HepG2 (cell line): ENCODE results near the gene ADAMTSL3. TPM values are rescaled to one million over a fixed set of nuclear protein-coding genes. Genes with fewer than 3 reads are reported as not detected.

ENCODE experiments used
- ATAC-seq: fragments of 200-7000 bp; cut with Tn5 transposase; 3 replicates; pipeline ENCODE4 v1.9.1; 2020; ENCODE audit warnings: mild to moderate bottlenecking, moderate library complexity
- BruUV-seq: library from RNA; stranded (reverse); fragments of 400-500 nt; replicated peaks from 2 replicates; lab custom pipeline; 2021; lab: Mats Ljungman, UMichigan
- CTCF ChIA-PET: fragments of 300-600 bp; formaldehyde crosslinking; extraction: SDS; loops from one replicate; lab custom pipeline; 2021; ENCODE audit warnings: low total read pairs, inconsistent platforms, low intra/inter-chr PET ratio; lab: Yijun Ruan, JAX
- POLR2A ChIA-PET: fragments of 350-600 bp; sonication (Branson Sonifier 250); formaldehyde crosslinking; loops from one replicate; lab custom pipeline; 2020; ENCODE audit warnings: antibody characterized with exemption, inconsistent platforms; lab: Yijun Ruan, JAX
- DNase-seq: peaks from one replicate; pipeline ENCODE4 v3.0.0-alpha.2; 2015; ENCODE audit warnings: low spot score
- FAIRE-seq: peaks from 3 replicates; lab custom pipeline; 2011; peaks lifted over from hg19 to GRCh38; lab: Jason Lieb, UNC
- H2AFZ ChIP-seq: one replicate; pipeline ENCODE4 v1.6.1; 2011; ENCODE audit warnings: low read length, inconsistent platforms
- H3K27ac ChIP-seq: fragments of 300-600 bp; 3 replicates; pipeline ENCODE4 v1.8.0; 2011; ENCODE audit warnings: mixed run types, mild to moderate bottlenecking, mixed read lengths, low read length, inconsistent platforms; ENCODE audit not compliant: insufficient read depth; ENCODE audit errors: extremely low read length
- H3K27me3 ChIP-seq, 2 experiments: fragments of 200-600 bp in 1 of 2; 2 replicates in 1 of 2; 3 replicates in 1 of 2; pipeline versions ENCODE4 v1.6.0 to v1.8.0; 2011; ENCODE audit warnings: low read length in 2 of 2, mild to moderate bottlenecking in 2 of 2, moderate library complexity in 2 of 2, inconsistent platforms in 1 of 2; ENCODE audit not compliant: insufficient read depth in 2 of 2, control insufficient read depth in 1 of 2
- H3K36me3 ChIP-seq, 2 experiments: fragments of 200-600 bp in 1 of 2; replicated peaks in 1 of 2; 2 replicates in 1 of 2; 3 replicates in 1 of 2; pipeline versions ENCODE4 v1.5.1 to v1.8.0; 2011; ENCODE audit warnings: low read length in 2 of 2, inconsistent platforms in 1 of 2; ENCODE audit not compliant: insufficient read depth in 2 of 2, control insufficient read depth in 1 of 2
- H3K4me1 ChIP-seq: 2 replicates; pipeline ENCODE4 v1.5.1; 2012; ENCODE audit warnings: low read length, inconsistent platforms; ENCODE audit not compliant: insufficient read depth
- H3K4me2 ChIP-seq: 2 replicates; pipeline ENCODE4 v1.6.0; 2011; ENCODE audit warnings: low read depth, low read length, inconsistent platforms
- H3K4me3 ChIP-seq, 3 experiments: fragments of 200-600 bp in 1 of 3; sonication (generic), shearing (Covaris generic) in 1 of 3; replicated peaks in 1 of 3; 2 replicates each; pipeline ENCODE4 v1.5.1; 2011 to 2016; ENCODE audit warnings: low read length in 3 of 3, inconsistent platforms in 2 of 3, low read depth in 2 of 3, mild to moderate bottlenecking in 2 of 3, control low read depth in 1 of 3, mixed read lengths in 1 of 3; ENCODE audit not compliant: insufficient read depth in 1 of 3
- H3K79me2 ChIP-seq: one replicate; pipeline ENCODE4 v1.6.1; 2011; ENCODE audit warnings: low read length, inconsistent platforms; ENCODE audit not compliant: insufficient read depth
- H3K9ac ChIP-seq: 2 replicates; pipeline ENCODE4 v1.6.0; 2011; ENCODE audit warnings: mild to moderate bottlenecking, low read depth, low read length, inconsistent platforms; ENCODE audit not compliant: insufficient read depth
- H3K9me3 ChIP-seq: 2 replicates; pipeline ENCODE4 v1.5.1; 2012; ENCODE audit warnings: mild to moderate bottlenecking, low read length
- H4K20me1 ChIP-seq: 2 replicates; pipeline ENCODE4 v1.6.0; 2011; ENCODE audit warnings: inconsistent platforms, mild to moderate bottlenecking, low read length, moderate library complexity; ENCODE audit not compliant: insufficient read depth
- ARID4A ChIP-seq: sonication (generic); formaldehyde crosslinking; IDR thresholded peaks from 2 replicates; pipeline ENCODE4 v1.5.0; 2020; ENCODE audit warnings: mild to moderate bottlenecking, missing genetic modification reagents, borderline replicate concordance
- ARNT ChIP-seq: fragments of 450-650 bp; IDR thresholded peaks from 2 replicates; pipeline ENCODE4 v1.6.1; 2017
- CBX5 ChIP-seq: sonication (generic); formaldehyde crosslinking; IDR thresholded peaks from 2 replicates; pipeline ENCODE4 v1.4.0; 2020; ENCODE audit warnings: missing genetic modification reagents, borderline replicate concordance
- HCFC1 ChIP-seq: fragments of 150-350 bp; IDR thresholded peaks from 2 replicates; pipeline ENCODE4 v1.6.1; 2014; ENCODE audit warnings: low read depth, low read length
- HOXA7 ChIP-seq: sonication (generic); formaldehyde crosslinking; IDR thresholded peaks from 2 replicates; pipeline ENCODE4 v1.8.1; 2022; ENCODE audit warnings: mild to moderate bottlenecking, missing genetic modification reagents, moderate library complexity
- MBNL3 ChIP-seq: fragments of 250-450 bp; sonication (Bioruptor Pico); conservative IDR thresholded peaks from 2 replicates; pipeline ENCODE4 v1.8.0; 2022; ENCODE audit warnings: mild to moderate bottlenecking, inconsistent platforms
- SALL2 ChIP-seq: sonication (generic); formaldehyde crosslinking; IDR thresholded peaks from 2 replicates; pipeline ENCODE4 v1.8.1; 2023; ENCODE audit warnings: mild to moderate bottlenecking, missing genetic modification reagents, inconsistent platforms
- SCMH1 ChIP-seq: sonication (generic); formaldehyde crosslinking; IDR thresholded peaks from 2 replicates; pipeline ENCODE4 v1.9.0; 2021; ENCODE audit warnings: missing genetic modification reagents, mild to moderate bottlenecking, borderline replicate concordance
- ZNF343 ChIP-seq: sonication (generic); formaldehyde crosslinking; IDR thresholded peaks from 2 replicates; pipeline ENCODE4 v1.4.0; 2020; ENCODE audit warnings: mild to moderate bottlenecking, missing genetic modification reagents
- ZNF367 ChIP-seq: sonication (generic); formaldehyde crosslinking; IDR thresholded peaks from 2 replicates; pipeline ENCODE4 v1.4.0; 2020; ENCODE audit warnings: missing genetic modification reagents, borderline replicate concordance
- WGBS: methylation state at CpG from one replicate; pipeline ENCODE4 v1.1.6; 2017; ENCODE audit warnings: low lambda C conversion rate; 5-methylcytosine and 5-hydroxymethylcytosine counted together
- in situ Hi-C: cut with HindIII; loops from 2 replicates; pipeline ENCODE4 v1.10.0; 2017; ENCODE audit warnings: low pct_unique_long_range_greater_than_20kb; ENCODE audit not compliant: extremely low pct_ligation_motif_present
- intact Hi-C: fragments of 100-400 bp; cut with micrococcal nuclease; formaldehyde crosslinking; loops from one replicate; pipeline ENCODE4 v1.10.0; 2022; ENCODE audit not compliant: unreplicated experiment
- polyA plus RNA-seq, 8 experiments: library from polyadenylated mRNA; depleted of rRNA in 3 of 8; stranded (reverse) in 7 of 8; unstranded in 1 of 8; fragments of >200 nt; fragmentation: Illumina TruSeq in 4 of 8; extraction: Trizol in 4 of 8; gene quantifications; 2 replicates each; pipeline versions ENCODE4 v1.2.1 to v1.2.3, GENCODE V29; 2011 to 2016; ENCODE audit warnings: low read depth in 4 of 8, missing spikeins in 1 of 8, mixed read lengths in 1 of 8; ENCODE audit not compliant: insufficient read depth in 1 of 8
- total RNA-seq, 5 experiments: library from RNA; depleted of rRNA; stranded (reverse); fragments of >200 nt; fragmentation: Illumina TruSeq; extraction: Trizol; gene quantifications; 2 replicates each; pipeline ENCODE4 v1.2.3, GENCODE V29; 2016; ENCODE audit warnings: low read depth in 1 of 5

The ADAMTSL3 gene
- total and polyA plus RNA-seq, 2 of the 13 experiments (the other 11 are each of a cell fraction or from before 2014, with no cell fraction given), result 0.04 to 0.09 TPM

DNA sequence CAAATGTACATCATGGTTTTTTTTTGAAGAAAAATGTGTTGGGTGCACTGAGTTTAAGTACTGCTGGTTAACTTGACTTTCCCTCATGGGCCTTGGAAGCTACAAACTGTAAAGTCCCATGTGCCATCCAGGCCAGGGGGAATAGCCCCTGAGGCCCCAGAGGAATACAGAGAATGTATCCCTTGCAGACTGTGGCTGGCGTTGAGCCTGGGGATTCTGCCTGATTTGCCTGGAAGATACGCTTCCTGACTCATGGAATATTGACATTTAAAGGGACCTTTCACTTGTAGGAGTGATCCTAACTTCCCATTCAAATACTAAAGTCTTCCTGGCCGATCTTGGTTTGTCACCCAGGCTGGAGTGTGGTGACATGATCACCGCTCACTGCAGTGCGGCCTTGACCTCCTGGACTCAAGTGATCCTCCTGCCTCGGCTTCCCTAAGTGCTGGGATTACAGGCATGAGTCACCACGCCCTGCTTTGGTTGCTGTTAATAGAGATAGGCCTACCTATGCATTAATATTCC, 42.0 kb downstream of the ADAMTSL3 start:
- Histone ChIP-seq H3K9me3 (no peaks in the 10 kb centered on the region), H2AFZ (no peak overlapping the region), H3K27ac (no peak overlapping the region), H4K20me1 (no peaks in the 10 kb centered on the region), H3K27me3 (no peaks in the 10 kb centered on the region), H3K4me3 (no peak overlapping the region), H3K9ac (no peak overlapping the region), H3K4me2 (no peak overlapping the region), H3K79me2 (no peaks in the 10 kb centered on the region), H3K4me1 (peaks cover 6% of the 10 kb centered on the region; the same call in 1 of the 2 replicates), H3K36me3 (no peaks in the 10 kb centered on the region)
- no TSS peak for BruUV-seq
- no peak for FAIRE-seq
- POLR2A ChIA-PET, result no interaction called here
- DNase-seq, result no peak
- CTCF ChIA-PET, result no interaction called here
- in situ Hi-C loops, result no loop called here
- intact Hi-C loops, result no loop called here
- TF ChIP-seq ZNF343 (CRISPR knock-in tag) (no peak), SCMH1 (CRISPR knock-in tag) (no peak), ZNF367 (CRISPR knock-in tag) (no peak), ARID4A (CRISPR knock-in tag) (no peak), ARNT (no peak), HCFC1 (no peak), HOXA7 (CRISPR knock-in tag) (no peak), MBNL3 (CRISPR knock-in tag) (no peak), SALL2 (CRISPR knock-in tag) (no peak), CBX5 (CRISPR knock-in tag) (no peak)
- 0% methylated on average over 5 of the region's 7 CpGs for WGBS
- ATAC-seq, result no peak
